ENCODE data around the gene SUN3. TPM values are rescaled to one million over a fixed set of nuclear protein-coding genes. Genes with fewer than 3 reads are reported as not detected.

SUN3 gene
- total and polyA plus RNA-seq, 12 donors, result 0.20 to 1.0 TPM; not detected in 10

GRCh38 chr7:48009954-48010353, 19.0 kb downstream of the SUN3 start:
- no peak for TF ChIP-seq CTCF (IDR thresholded peaks at IDR 0.05)
- TF ChIP-seq POLR2A (IDR thresholded peaks at IDR 0.05), result no peak
- intact Hi-C loops (cut with DNase I), result no loop called here
- no peaks in the 10 kb centered on the region for H3K4me1 ChIP-seq (replicated peaks in 1 of 2)
- H3K27ac ChIP-seq, result no peak overlapping the region
- no peaks in the 10 kb centered on the region for H3K36me3 ChIP-seq (replicated peaks in 1 of 2)
- WGBS, 4 donors, result 71 to 91% (median 86%) methylated on average over 2 to 4 of the region's 4 CpGs
- H3K9me3 ChIP-seq (replicated peaks in 1 of 3), result no peaks in the 10 kb centered on the region
- H3K4me3 ChIP-seq, result no peak overlapping the region
- no peaks in the 10 kb centered on the region for H3K27me3 ChIP-seq
- DNase-seq, result no peak

- H3K9me3 ChIP-seq (replicated peaks in 1 of 3), result no peaks in the 10 kb centered on the region
- intact Hi-C loops (cut with DNase I), result no loop called here
- H3K36me3 ChIP-seq (replicated peaks in 1 of 2), result no peaks in the 10 kb centered on the region
- no peak overlapping the region for H3K4me3 ChIP-seq
- no peak overlapping the region for H3K27ac ChIP-seq
- TF ChIP-seq POLR2A (IDR thresholded peaks at IDR 0.05), result no peak
- no peak for TF ChIP-seq CTCF (IDR thresholded peaks at IDR 0.05)
- no peaks in the 10 kb centered on the region for H3K4me1 ChIP-seq (replicated peaks in 1 of 2)
- WGBS, 4 donors, result 84 to 93% (median 88%) methylated on average over 4 of the region's 4 CpGs
- DNase-seq, result no peak
- H3K27me3 ChIP-seq, result no peaks in the 10 kb centered on the region
These were observed 19.6 kb downstream of the SUN3 start for GRCh38 chr7:48009257-48009656.

GRCh38 chr7:48006866-48007265, 22.0 kb downstream of the SUN3 start:
- 77 to 91% (median 84%) methylated on average over 6 of the region's 6 CpGs for WGBS, 4 donors
- intact Hi-C loops (cut with DNase I), result no loop called here
- Histone ChIP-seq H3K9me3 (replicated peaks in 1 of 3) (no peaks in the 10 kb centered on the region), H3K4me3 (no peak overlapping the region), H3K27me3 (no peaks in the 10 kb centered on the region), H3K36me3 (replicated peaks in 1 of 2) (no peaks in the 10 kb centered on the region), H3K4me1 (replicated peaks in 1 of 2) (no peaks in the 10 kb centered on the region), H3K27ac (no peak overlapping the region)
- TF ChIP-seq POLR2A (IDR thresholded peaks at IDR 0.05) (no peak), CTCF (IDR thresholded peaks at IDR 0.05) (no peak)
- DNase-seq, result no peak

GRCh38 chr7:48004638-48005037, 24.3 kb downstream of the SUN3 start:
- Histone ChIP-seq H3K4me1 (replicated peaks in 1 of 2) (no peaks in the 10 kb centered on the region), H3K36me3 (replicated peaks in 1 of 2) (no peaks in the 10 kb centered on the region), H3K9me3 (replicated peaks in 1 of 3) (no peaks in the 10 kb centered on the region), H3K27me3 (no peaks in the 10 kb centered on the region), H3K4me3 (no peak overlapping the region), H3K27ac (no peak overlapping the region)
- no peak for TF ChIP-seq CTCF (IDR thresholded peaks at IDR 0.05)
- WGBS, 4 donors, result 36 to 41% (median 37%) methylated on average over 5 of the region's 5 CpGs
- intact Hi-C loops (cut with DNase I), result no loop called here
- DNase-seq, result no peak

All from adrenal gland (tissue), 12 donors.